Measurements from ENCODE around the gene VPS51. TPM values are rescaled to one million over a fixed set of nuclear protein-coding genes. Genes with fewer than 3 reads are reported as not detected.

Gene VPS51
- polyA plus RNA-seq, 1 donor from 2014 or later, result 230 TPM

- Histone ChIP-seq H3K79me2 (replicated peaks; ENCODE audit: insufficient read depth, low read length) (no peaks in the 10 kb centered on the region), H2AFZ (ENCODE audit: low read depth, low read length) (no peak overlapping the region), H3K9me2 (ENCODE audit: insufficient read depth, low read length) (no peaks in the 10 kb centered on the region), H3K9me3 (ENCODE audit: low read length) (no peaks in the 10 kb centered on the region), H3K4me3 (ENCODE audit: low read length) (no peak overlapping the region), H3F3A (ENCODE audit: insufficient read depth, low read length, poor library complexity, severe bottlenecking) (no peaks in the 10 kb centered on the region), H3K27ac (ENCODE audit: low read length) (no peak overlapping the region), H3K9ac (ENCODE audit: low read length) (no peak overlapping the region), H3K27me3 (ENCODE audit: insufficient read depth, low read depth, low read length) (no peaks in the 10 kb centered on the region), H3K4me2 (ENCODE audit: low read length) (no peak overlapping the region), H4K20me1 (ENCODE audit: insufficient read depth) (no peaks in the 10 kb centered on the region), H3K36me3 (ENCODE audit: insufficient read depth, low read length) (no peaks in the 10 kb centered on the region)
- TF ChIP-seq MXI1 (conservative IDR thresholded peaks at IDR 0.05; ENCODE audit: poor library complexity, severe bottlenecking) (no peak), TAF1 (IDR thresholded peaks at IDR 0.05; ENCODE audit: low read depth) (no peak), RAD21 (conservative IDR thresholded peaks at IDR 0.05) (no peak), REST (IDR thresholded peaks at IDR 0.05; ENCODE audit: borderline replicate concordance) (no peak), SMC3 (conservative IDR thresholded peaks at IDR 0.05; ENCODE audit: poor library complexity) (no peak)
Measured at GRCh38 chr11:65059959-65060824, 35.8 kb upstream of the VPS51 start.

- Histone ChIP-seq H3K36me3 (ENCODE audit: insufficient read depth, low read length) (no peaks in the 10 kb centered on the region), H4K20me1 (ENCODE audit: insufficient read depth) (no peaks in the 10 kb centered on the region), H3K4me2 (ENCODE audit: low read length) (no peak overlapping the region), H3K27me3 (ENCODE audit: insufficient read depth, low read depth, low read length) (no peaks in the 10 kb centered on the region), H3K79me2 (replicated peaks; ENCODE audit: insufficient read depth, low read length) (no peaks in the 10 kb centered on the region), H3F3A (ENCODE audit: insufficient read depth, low read length, poor library complexity, severe bottlenecking) (no peaks in the 10 kb centered on the region), H3K4me3 (ENCODE audit: low read length) (no peak overlapping the region), H2AFZ (ENCODE audit: low read depth, low read length) (no peak overlapping the region), H3K9ac (ENCODE audit: low read length) (no peak overlapping the region), H3K9me2 (ENCODE audit: insufficient read depth, low read length) (no peaks in the 10 kb centered on the region), H3K9me3 (ENCODE audit: low read length) (no peaks in the 10 kb centered on the region), H3K27ac (ENCODE audit: low read length) (no peak overlapping the region)
- TF ChIP-seq CTCF (IDR thresholded peaks at IDR 0.05; ENCODE audit: poor library complexity, severe bottlenecking) (no peak), TAF1 (IDR thresholded peaks at IDR 0.05; ENCODE audit: low read depth) (no peak), RAD21 (conservative IDR thresholded peaks at IDR 0.05) (no peak), POLR2AphosphoS5 (IDR thresholded peaks at IDR 0.05) (no peak), REST (IDR thresholded peaks at IDR 0.05; ENCODE audit: borderline replicate concordance) (no peak), EZH2 (IDR thresholded peaks at IDR 0.05; ENCODE audit: borderline replicate concordance, insufficient read depth, low read length, poor library complexity, severe bottlenecking) (no peak), EP300 (conservative IDR thresholded peaks at IDR 0.05; ENCODE audit: poor library complexity, severe bottlenecking) (no peak), SMC3 (conservative IDR thresholded peaks at IDR 0.05; ENCODE audit: poor library complexity) (no peak), MXI1 (conservative IDR thresholded peaks at IDR 0.05; ENCODE audit: poor library complexity, severe bottlenecking) (no peak)
Measured at GRCh38 chr11:65060913-65061408, 35.1 kb upstream of the VPS51 start.

All from neural cell (in vitro differentiated cells).